Activated CD4-positive, alpha-beta T cell treated with anti-CD3 and anti-CD28 coated beads for 4 hours (primary cell): Measurements from ENCODE around the gene GAP43.

Experiments used
- DNase-seq, 2 donors: peaks; one replicate each; pipeline ENCODE4 v3.0.0-alpha.2; 2020

GAP43 gene

DNA sequence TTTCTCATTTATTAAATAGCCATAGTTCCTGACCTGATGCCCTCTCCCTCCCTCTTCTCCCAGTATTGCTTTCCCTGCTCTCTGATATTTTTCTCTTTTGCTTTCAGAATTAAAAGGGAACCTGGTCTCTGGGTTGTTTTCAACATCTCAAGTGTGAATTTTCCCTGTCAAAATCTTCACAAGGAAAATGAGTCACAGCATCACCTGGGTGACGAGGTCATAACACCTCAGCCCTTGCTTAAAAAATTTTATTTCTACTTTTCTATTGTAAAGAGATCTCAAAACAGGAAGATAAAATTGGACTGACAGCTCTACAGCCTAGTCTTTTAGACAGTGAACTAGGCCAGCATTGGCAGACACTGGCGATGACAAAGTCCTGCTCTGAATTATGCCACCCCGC, 40.1 kb downstream of the GAP43 start:
- no peak for DNase-seq

- no peak for DNase-seq
These were observed 42.8 kb downstream of the GAP43 start for GRCh38 chr3:115666081-115666480.

DNA sequence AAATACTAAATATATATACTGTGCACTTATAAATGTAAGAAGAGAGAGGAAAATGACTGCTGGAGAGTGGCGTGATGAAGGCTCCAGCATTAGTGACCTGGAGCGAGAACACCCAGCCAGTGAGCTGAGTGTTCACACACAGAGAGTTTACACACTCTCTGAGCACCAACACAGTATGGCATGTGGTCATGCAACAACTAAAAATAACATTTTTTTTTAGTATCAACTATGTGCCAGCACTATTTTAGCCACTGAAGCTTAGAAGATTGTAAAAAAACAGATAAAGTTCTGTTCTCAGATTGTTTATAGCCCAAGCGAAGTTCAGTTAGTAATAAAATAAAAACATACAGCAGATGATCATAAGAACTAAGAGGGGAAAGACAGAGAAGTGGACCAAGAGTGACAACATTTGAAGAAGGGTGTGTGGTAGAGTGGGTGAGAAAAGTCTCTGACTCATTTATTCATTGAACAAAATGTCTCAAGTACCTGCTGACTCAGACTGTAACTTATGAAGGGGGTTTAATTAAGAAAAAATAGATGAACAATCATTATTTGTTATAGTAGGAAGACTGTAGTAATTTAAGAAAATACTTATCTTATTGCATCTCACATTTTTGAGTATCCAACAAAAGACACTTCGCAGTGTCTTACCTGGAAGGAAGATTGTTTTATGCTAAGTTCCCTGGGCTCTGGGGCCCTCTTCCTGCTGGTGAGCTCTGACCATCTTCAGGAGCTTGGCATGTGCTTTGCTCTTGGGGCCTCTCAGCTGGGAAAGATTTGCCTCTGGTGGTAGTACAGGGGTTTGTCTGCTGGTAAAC, 43.8 kb downstream of the GAP43 start:
- DNase-seq = no peak

- no peak for DNase-seq
These were observed 44.4 kb downstream of the GAP43 start for GRCh38 chr3:115667738-115668065.

DNA sequence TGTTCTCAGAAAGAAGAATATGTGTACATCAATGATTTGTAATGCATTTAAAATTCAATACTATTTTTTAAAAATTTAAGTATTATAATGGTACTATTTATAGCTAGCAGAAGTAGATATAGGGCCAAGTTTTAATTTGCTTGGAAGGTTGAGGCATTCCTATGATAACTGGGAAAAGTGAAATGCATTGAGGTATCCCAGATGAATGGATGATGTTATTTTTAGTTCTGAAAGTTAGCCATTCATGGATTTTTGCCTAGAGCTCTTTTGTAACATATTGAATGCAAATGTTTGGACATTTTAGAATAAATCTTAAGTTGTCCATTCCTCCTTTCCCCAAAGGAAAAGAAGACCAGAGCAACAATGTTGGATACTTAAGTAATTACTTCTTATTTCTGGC, 47.6 kb downstream of the GAP43 start:
- DNase-seq = no peak

DNA sequence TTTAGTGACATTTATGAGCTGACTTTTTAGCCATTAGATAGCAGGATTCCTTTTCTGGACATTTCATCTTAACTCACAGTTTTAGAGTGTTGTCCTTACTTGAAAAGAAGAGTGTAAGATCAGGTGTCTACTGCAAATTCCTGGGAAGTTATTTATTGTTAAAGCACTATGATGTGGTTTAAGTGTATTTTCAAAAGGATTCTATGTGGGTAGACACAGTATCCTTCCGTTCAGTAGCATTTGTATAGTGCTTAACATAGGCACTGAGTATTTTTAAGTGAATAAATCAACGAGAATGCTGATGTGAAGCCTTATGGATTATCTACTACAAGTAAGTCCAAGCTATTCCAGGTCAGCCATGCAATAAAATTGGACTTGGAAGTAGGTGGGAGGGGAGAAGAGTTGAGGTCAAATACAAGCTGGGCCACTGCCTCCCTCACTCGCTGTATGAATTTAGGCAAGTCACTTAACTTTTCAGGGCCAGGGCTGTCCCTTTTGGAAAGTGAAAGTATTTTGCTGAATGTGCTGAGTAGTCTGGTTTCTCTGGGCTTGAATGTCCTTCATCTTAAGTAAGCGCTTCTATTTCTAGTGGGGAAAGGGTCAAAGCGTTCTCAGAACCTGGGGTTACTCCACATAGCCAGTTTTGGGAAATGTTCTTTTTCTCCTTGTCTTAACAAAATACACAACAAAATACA, 48.6 kb downstream of the GAP43 start:
- no peak for DNase-seq

DNA sequence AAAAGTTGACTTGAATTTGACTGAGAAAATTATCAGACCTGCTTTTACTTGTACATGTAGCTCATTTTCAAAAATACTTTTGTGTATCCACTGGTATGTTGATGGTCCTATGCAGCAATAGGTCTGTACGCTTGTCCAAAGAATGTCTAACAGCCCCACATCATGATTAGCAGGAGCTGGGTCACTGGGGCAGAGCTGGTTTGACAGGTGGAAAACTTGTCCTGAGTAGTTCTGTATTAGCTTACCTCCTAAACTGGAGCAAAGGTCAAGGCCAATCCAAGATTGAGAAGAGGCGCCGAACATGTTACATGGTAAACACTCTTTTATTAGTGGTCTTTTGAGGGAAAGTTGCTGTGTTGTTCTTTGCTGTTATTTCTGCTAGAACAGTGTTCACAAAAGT, 50.6 kb downstream of the GAP43 start:
- no peak for DNase-seq

GRCh38 chr3:115676336-115676735, 53.0 kb downstream of the GAP43 start:
- DNase-seq = no peak

GRCh38 chr3:115680803-115681345, 57.6 kb downstream of the GAP43 start:
- no peak for DNase-seq

GRCh38 chr3:115681736-115682135, 58.4 kb downstream of the GAP43 start:
- DNase-seq = no peak

DNA sequence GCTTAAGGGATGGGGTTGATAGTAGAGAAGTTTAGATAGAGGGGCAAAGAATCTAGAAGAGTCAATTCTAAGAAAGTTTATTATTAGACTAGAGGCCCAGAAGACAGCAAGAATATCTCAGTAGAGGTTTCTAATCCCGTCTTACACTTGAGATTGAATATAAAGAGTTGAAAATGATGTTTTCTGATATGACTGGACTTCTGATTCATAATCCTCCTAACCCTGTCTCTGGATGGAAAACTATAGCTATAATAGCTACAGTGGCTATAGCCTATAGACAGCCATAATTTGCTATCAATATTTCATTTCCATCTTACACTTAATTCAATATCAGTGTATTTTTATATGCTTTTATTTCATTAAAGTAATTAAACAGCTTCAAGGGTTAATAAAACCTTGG, 60.0 kb downstream of the GAP43 start:
- DNase-seq = no peak

DNA sequence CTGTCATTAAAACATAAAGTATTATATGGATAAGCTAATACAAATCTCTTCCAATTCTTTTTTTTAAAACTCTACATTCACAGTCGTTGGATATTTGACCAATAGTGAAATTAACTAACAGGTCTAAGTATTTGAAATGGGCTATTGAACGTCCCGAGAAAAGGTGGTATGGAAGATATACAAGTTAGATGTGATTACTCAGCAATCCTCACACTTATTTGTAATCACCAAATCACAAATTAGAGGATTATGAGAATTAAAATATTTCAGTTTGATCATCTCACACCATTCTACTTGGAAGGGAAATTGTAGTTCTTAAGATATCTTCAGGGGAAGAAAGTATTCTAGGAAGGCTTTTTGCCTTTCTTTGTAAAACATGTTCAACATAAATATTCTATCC, 60.5 kb downstream of the GAP43 start:
- DNase-seq = no peak

DNA sequence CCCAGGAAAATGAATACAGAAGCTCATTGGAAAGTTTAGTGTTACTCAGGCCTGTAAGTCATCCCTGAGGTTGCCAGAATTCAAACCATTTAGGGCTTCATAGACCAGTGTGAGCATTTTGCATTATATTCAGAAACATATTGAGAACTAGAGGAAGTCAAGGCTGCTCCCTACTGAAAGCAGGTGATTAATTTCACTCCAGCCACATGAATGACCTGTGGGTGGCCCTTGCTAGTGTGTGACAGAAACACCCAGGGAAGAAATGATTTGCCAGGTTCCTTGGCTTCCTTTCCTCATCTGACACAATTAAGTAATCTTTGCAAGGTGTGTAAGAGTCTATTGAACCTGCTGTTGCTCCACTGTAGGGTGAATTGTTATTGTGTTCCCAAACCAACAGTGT, 61.8 kb downstream of the GAP43 start:
- DNase-seq = no peak

GRCh38 chr3:115687721-115688120, 64.4 kb downstream of the GAP43 start:
- no peak for DNase-seq

- no peak for DNase-seq
These were observed 65.1 kb downstream of the GAP43 start for GRCh38 chr3:115688418-115688817.

GRCh38 chr3:115689928-115690327, 66.6 kb downstream of the GAP43 start:
- no peak for DNase-seq

GRCh38 chr3:115691964-115692363, 68.7 kb downstream of the GAP43 start:
- DNase-seq = no peak

DNA sequence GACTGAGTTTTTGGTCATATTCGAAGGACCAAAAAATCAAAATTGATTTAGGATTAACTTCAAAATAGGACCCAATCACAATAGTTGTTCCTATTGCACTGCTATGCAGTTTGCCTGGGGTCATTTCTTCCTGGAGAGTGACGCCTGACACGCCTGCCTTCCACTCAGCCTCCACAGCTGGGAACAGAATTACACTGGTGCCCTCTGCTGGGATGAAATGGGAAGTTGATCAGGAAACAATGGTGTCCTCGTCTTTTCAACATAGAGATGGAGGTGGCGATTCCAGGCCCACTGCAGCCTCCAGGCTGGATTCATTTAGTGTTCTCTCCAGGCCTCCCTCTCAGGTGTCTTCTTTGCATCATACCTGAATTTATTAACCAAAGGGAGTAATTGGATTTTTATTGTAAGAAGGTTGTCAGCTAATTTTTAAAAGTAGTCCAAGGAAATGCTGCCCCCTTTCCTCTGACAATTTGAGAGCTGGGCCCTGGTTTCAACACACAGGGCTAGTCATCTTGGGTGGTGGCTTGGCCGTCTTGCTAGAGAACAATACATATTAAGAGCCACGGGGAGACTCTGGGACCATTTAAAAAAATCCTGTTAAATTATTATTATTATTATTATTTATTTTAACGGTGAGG, 69.7 kb downstream of the GAP43 start:
- peak; percentile 48 to 68 for DNase-seq

- DNase-seq = no peak
These were observed 70.6 kb downstream of the GAP43 start for GRCh38 chr3:115693868-115694267.

DNA sequence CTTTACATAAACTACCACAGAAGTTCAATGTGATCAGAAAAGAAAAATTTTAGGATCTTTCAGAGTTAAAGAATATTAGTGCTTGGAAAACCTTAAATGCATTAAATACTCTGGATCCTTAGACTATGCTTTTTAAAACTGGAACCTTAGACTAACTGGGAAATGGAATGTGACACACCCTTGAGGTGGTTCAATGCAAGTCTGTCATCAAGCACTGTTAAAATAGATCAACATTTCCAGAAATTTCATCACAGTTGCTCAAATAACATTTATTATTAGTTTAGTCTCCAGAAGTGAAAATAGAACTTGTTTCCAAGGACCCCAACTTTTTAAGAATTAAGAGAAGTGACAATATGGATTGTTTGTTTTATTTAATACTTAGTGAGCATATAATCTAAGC, 71.8 kb downstream of the GAP43 start:
- DNase-seq = no peak

DNA sequence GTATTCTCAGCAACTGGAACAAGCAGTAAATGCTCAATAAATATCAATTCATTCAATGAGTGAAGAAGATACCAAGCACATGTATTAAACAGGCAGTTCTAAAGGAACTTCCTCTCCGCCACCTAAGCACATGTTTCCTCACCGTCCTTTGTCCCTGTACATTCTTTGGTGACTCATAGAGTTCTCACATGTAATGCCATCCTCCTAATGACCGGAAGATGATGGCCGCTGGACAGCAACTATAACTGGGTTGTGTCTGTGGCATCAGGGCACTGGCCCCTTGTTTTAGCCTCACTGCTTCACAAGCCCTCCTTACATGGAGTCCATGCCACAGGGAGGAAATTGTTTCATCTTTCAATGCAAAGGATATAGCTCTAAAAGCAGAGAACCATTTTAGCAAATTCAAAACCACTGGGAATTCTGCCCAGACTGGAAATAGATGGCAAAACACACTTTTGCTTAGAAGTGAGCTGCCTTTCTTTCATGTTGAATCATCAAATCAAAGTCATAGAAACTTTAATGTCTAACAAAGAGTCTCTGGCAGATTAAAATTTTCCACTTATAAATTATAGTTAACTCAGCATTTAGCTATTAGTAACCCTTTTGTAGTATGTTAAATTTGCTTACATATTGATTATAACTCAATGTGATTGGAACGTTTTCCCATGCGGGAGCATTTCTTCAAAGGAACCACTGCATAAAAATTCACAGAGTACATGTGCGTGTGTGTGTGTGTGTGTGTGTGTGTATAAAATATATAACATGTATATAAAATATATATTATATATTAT, 74.1 kb downstream of the GAP43 start:
- no peak for DNase-seq

DNA sequence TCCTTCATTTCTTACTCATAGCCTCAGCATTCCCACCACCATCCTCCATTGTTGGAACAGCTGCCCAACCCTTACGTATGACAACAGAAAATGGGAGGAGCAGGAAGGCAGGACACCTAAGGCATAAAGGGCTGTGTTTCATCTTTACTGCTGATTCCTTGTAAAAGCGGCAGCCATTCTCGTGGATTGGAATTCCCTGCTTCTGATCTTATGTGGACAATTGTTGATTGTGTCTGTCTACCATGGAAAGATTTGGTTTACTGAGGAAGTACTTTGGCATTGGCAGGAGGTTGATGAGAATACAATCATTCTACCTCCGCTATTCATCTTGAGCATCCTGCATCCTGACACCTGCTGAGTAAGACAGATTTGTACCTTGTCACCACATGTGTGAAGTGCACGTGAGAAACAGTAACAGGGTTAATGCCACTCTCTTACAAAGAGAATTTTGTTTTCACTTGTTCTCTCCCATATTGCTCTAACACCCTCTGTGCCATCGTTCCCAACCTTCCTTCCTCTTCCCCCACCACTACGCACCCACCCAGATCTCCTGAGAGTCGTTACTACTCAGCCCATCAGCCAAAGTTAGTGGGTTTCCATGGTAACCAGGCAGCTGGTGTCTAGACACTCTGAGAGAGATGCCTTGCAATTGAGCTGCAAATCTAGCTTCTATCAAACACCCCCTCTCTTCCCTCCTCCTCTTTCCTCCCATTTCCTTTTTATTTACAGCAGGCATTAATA, 75.7 kb downstream of the GAP43 start:
- no peak for DNase-seq
